ENCODE data around the gene LRCOL1. TPM values are rescaled to one million over a fixed set of nuclear protein-coding genes. Genes with fewer than 3 reads are reported as not detected.
A peak's percentile ranks its signal among the peaks of the same experiment; 100 is the strongest.

The LRCOL1 gene
- total RNA-seq, 1 experiment from 2014 or later: not detected

- ChIA-PET CTCF (no interaction called here), POLR2A (no interaction called here)
- no TSS peak for BruUV-seq (replicated peaks)
- Histone ChIP-seq H3K36me3 (ENCODE audit: control insufficient read depth, insufficient read depth, low read length) (no peaks in the 10 kb centered on the region), H3K27ac (ENCODE audit: low read length) (no peak overlapping the region), H3K4me1 (ENCODE audit: control insufficient read depth, insufficient read depth, low read length) (no peaks in the 10 kb centered on the region), H3K27me3 (ENCODE audit: control insufficient read depth, insufficient read depth, low read length) (no peaks in the 10 kb centered on the region), H3K9me3 (ENCODE audit: control insufficient read depth, insufficient read depth, low read depth, low read length) (no peaks in the 10 kb centered on the region), H3K4me3 (ENCODE audit: low read depth in 2 of 2, low read length in 2 of 2) (no peak overlapping the region)
- TF ChIP-seq POLR2AphosphoS5 (IDR thresholded peaks at IDR 0.05; ENCODE audit: low read depth, low read length) (no peak), CTCF (IDR thresholded peaks at IDR 0.05) (no peak; the same call in 1 of the 2 replicates), REST (IDR thresholded peaks at IDR 0.05; ENCODE audit: insufficient read depth in 1 of 2, low read depth in 2 of 2, low read length in 1 of 2) (no peak), TCF7L2 (IDR thresholded peaks at IDR 0.05; ENCODE audit: low read depth, low read length) (no peak), SIN3A (IDR thresholded peaks at IDR 0.05; ENCODE audit: borderline replicate concordance, insufficient read depth, low read depth, low read length) (no peak)
- no peak for DNase-seq (ENCODE audit: low read depth, low spot score)
- intact Hi-C loops (cut with micrococcal nuclease; ENCODE audit: unreplicated experiment) (no loop called here), in situ Hi-C loops (cut with HindIII; ENCODE audit: low pct_unique_long_range_greater_than_20kb, low sequenced_read_pairs) (no loop called here)
- peak; percentile 30 for ATAC-seq
These were observed 38.3 kb downstream of the LRCOL1 start for GRCh38 chr12:132572106-132572505.

- in situ Hi-C loops (cut with HindIII; ENCODE audit: low pct_unique_long_range_greater_than_20kb, low sequenced_read_pairs) (no loop called here), intact Hi-C loops (cut with micrococcal nuclease; ENCODE audit: unreplicated experiment) (no loop called here)
- Histone ChIP-seq H3K27ac (ENCODE audit: low read length) (no peak overlapping the region), H3K9me3 (ENCODE audit: control insufficient read depth, insufficient read depth, low read depth, low read length) (no peaks in the 10 kb centered on the region), H3K4me1 (ENCODE audit: control insufficient read depth, insufficient read depth, low read length) (no peaks in the 10 kb centered on the region), H3K36me3 (ENCODE audit: control insufficient read depth, insufficient read depth, low read length) (no peaks in the 10 kb centered on the region), H3K4me3 (ENCODE audit: low read depth in 2 of 2, low read length in 2 of 2) (no peak overlapping the region), H3K27me3 (ENCODE audit: control insufficient read depth, insufficient read depth, low read length) (no peaks in the 10 kb centered on the region)
- TF ChIP-seq SIN3A (IDR thresholded peaks at IDR 0.05; ENCODE audit: borderline replicate concordance, insufficient read depth, low read depth, low read length): no peak
- no peak for TF ChIP-seq POLR2AphosphoS5 (IDR thresholded peaks at IDR 0.05; ENCODE audit: low read depth, low read length)
- TF ChIP-seq REST (IDR thresholded peaks at IDR 0.05; ENCODE audit: insufficient read depth in 1 of 2, low read depth in 2 of 2, low read length in 1 of 2): no peak
- no peak for TF ChIP-seq CTCF (IDR thresholded peaks at IDR 0.05)
- TF ChIP-seq TCF7L2 (IDR thresholded peaks at IDR 0.05; ENCODE audit: low read depth, low read length): no peak
- DNase-seq (ENCODE audit: low read depth, low spot score) (no peak), ATAC-seq (peak; percentile 15; the same call in 1 of the 2 replicates)
- ChIA-PET POLR2A (no interaction called here), CTCF (no interaction called here)
- no TSS peak for BruUV-seq (replicated peaks)
These were observed 38.8 kb downstream of the LRCOL1 start for GRCh38 chr12:132571598-132571997.

All from Panc1 (cell line).